WTC11 (cell line): ENCODE data around the gene LRFN2. TPM values are rescaled to one million over a fixed set of nuclear protein-coding genes. Genes with fewer than 3 reads are reported as not detected.

ENCODE experiments used
- ATAC-seq: fragments of 200-7000 bp; cut with Tn5 transposase; 2 replicates; pipeline ENCODE4 v1.10.0; 2021; ENCODE audit warnings: mild to moderate bottlenecking, moderate library complexity
- CTCF ChIA-PET: fragments of 300-600 bp; sonication (Branson Sonifier 250); formaldehyde crosslinking; loops from one replicate; lab custom pipeline; 2021; ENCODE audit warnings: antibody characterized with exemption; lab: Charles Lee
- POLR2A ChIA-PET: fragments of 350-600 bp; sonication (Branson Sonifier 250); formaldehyde crosslinking; loops from one replicate; lab custom pipeline; 2021; ENCODE audit warnings: antibody characterized with exemption; lab: Charles Lee
- DNase-seq: peaks from one replicate; pipeline ENCODE4 v3.0.0; 2021; ENCODE audit warnings: low spot score
- H3K27ac Mint-ChIP-seq: 2 replicates; pipeline ENCODE4 v1.8.0; 2021; ENCODE audit warnings: mixed read lengths
- H3K27me3 Mint-ChIP-seq: 2 replicates; pipeline ENCODE4 v1.8.0; 2021; ENCODE audit warnings: low read depth, mild to moderate bottlenecking, moderate library complexity, mixed read lengths
- H3K36me3 Mint-ChIP-seq: 2 replicates; pipeline ENCODE4 v1.8.0; 2021; ENCODE audit warnings: mixed read lengths
- H3K4me1 Mint-ChIP-seq: 2 replicates; pipeline ENCODE4 v1.8.0; 2022; ENCODE audit warnings: mixed read lengths
- H3K4me3 Mint-ChIP-seq: 2 replicates; pipeline ENCODE4 v1.8.0; 2021; ENCODE audit warnings: mild to moderate bottlenecking, moderate library complexity, mixed read lengths
- H3K9me3 Mint-ChIP-seq: 2 replicates; pipeline ENCODE4 v1.8.0; 2021; ENCODE audit warnings: mixed read lengths
- CDX4 ChIP-seq: fragments of 250-450 bp; sonication (Bioruptor Pico); IDR thresholded peaks from 2 replicates; pipeline ENCODE4 v1.9.0; 2021; ENCODE audit warnings: moderate library complexity, mild to moderate bottlenecking, inconsistent platforms, borderline replicate concordance
- E2F4 ChIP-seq: sonication (generic); formaldehyde crosslinking; IDR thresholded peaks from 2 replicates; pipeline ENCODE4 v1.8.1; 2022; ENCODE audit warnings: low read depth, mild to moderate bottlenecking, moderate library complexity, missing genetic modification reagents, borderline replicate concordance
- E2F5 ChIP-seq: sonication (generic); formaldehyde crosslinking; IDR thresholded peaks from 2 replicates; pipeline ENCODE4 v1.8.1; 2022; ENCODE audit warnings: mild to moderate bottlenecking, moderate library complexity, missing genetic modification reagents
- ERG ChIP-seq: fragments of 250-450 bp; sonication (Bioruptor Pico); IDR thresholded peaks from 2 replicates; pipeline ENCODE4 v1.8.0; 2021; ENCODE audit warnings: mild to moderate bottlenecking
- ESRRA ChIP-seq: sonication (generic); formaldehyde crosslinking; IDR thresholded peaks from 2 replicates; pipeline ENCODE4 v1.8.1; 2022; ENCODE audit warnings: mild to moderate bottlenecking, missing genetic modification reagents, borderline replicate concordance
- GABPB1 ChIP-seq: sonication (generic); formaldehyde crosslinking; IDR thresholded peaks from 2 replicates; pipeline ENCODE4 v1.8.1; 2023; ENCODE audit warnings: mild to moderate bottlenecking, missing genetic modification reagents
- GTF2I ChIP-seq: fragments of 250-450 bp; sonication (Bioruptor Pico); conservative IDR thresholded peaks from 2 replicates; pipeline ENCODE4 v1.4.0; 2021; ENCODE audit warnings: mild to moderate bottlenecking
- IRF1 ChIP-seq: sonication (generic); formaldehyde crosslinking; IDR thresholded peaks from 2 replicates; pipeline ENCODE4 v1.8.0; 2023; ENCODE audit warnings: missing genetic modification reagents
- IRF2 ChIP-seq: sonication (generic); formaldehyde crosslinking; IDR thresholded peaks from 2 replicates; pipeline ENCODE4 v1.8.0; 2022; ENCODE audit warnings: low read depth, missing genetic modification reagents, borderline replicate concordance
- MXD4 ChIP-seq: fragments of 250-450 bp; sonication (Bioruptor Pico); IDR thresholded peaks from 2 replicates; pipeline ENCODE4 v1.8.0; 2021; ENCODE audit warnings: mild to moderate bottlenecking, moderate library complexity, borderline replicate concordance
- NFATC4 ChIP-seq: fragments of 250-450 bp; sonication (Bioruptor Pico); IDR thresholded peaks from 2 replicates; pipeline ENCODE4 v1.9.0; 2021; ENCODE audit warnings: mild to moderate bottlenecking
- NR1H2 ChIP-seq: sonication (generic); formaldehyde crosslinking; IDR thresholded peaks from 2 replicates; pipeline ENCODE4 v1.9.0; 2021; ENCODE audit warnings: mild to moderate bottlenecking, moderate library complexity, missing genetic modification reagents
- NR3C1 ChIP-seq: sonication (generic); formaldehyde crosslinking; conservative IDR thresholded peaks from 2 replicates; pipeline ENCODE4 v1.8.1; 2023; ENCODE audit warnings: low read depth, mild to moderate bottlenecking, missing genetic modification reagents
- PREB ChIP-seq: sonication (generic); formaldehyde crosslinking; IDR thresholded peaks from 2 replicates; pipeline ENCODE4 v1.8.1; 2022; ENCODE audit warnings: mild to moderate bottlenecking, missing genetic modification reagents, moderate library complexity, borderline replicate concordance
- SP1 ChIP-seq: sonication (generic); formaldehyde crosslinking; conservative IDR thresholded peaks from 2 replicates; pipeline ENCODE4 v1.8.1; 2022; ENCODE audit warnings: missing genetic modification reagents
- TEAD1 ChIP-seq: sonication (generic); formaldehyde crosslinking; IDR thresholded peaks from 2 replicates; pipeline ENCODE4 v1.8.0; 2022; ENCODE audit warnings: mild to moderate bottlenecking, missing genetic modification reagents
- USF1 ChIP-seq: sonication (generic); formaldehyde crosslinking; IDR thresholded peaks from 2 replicates; pipeline ENCODE4 v1.8.0; 2022; ENCODE audit warnings: mild to moderate bottlenecking, missing genetic modification reagents
- ZBTB21 ChIP-seq: sonication (generic); formaldehyde crosslinking; IDR thresholded peaks from 2 replicates; pipeline ENCODE4 v1.8.1; 2023; ENCODE audit warnings: mild to moderate bottlenecking, missing genetic modification reagents, borderline replicate concordance
- ZNF138 ChIP-seq: sonication (generic); formaldehyde crosslinking; conservative IDR thresholded peaks from 2 replicates; pipeline ENCODE4 v1.8.1; 2022; ENCODE audit warnings: mild to moderate bottlenecking, moderate library complexity, missing genetic modification reagents
- ZNF263 ChIP-seq: sonication (generic); formaldehyde crosslinking; IDR thresholded peaks from 2 replicates; pipeline ENCODE4 v1.8.1; 2022; ENCODE audit warnings: low read depth, mild to moderate bottlenecking, moderate library complexity, missing genetic modification reagents
- ZNF396 ChIP-seq: fragments of 250-450 bp; sonication (Bioruptor Pico); IDR thresholded peaks from 2 replicates; pipeline ENCODE4 v1.8.0; 2021; ENCODE audit warnings: mild to moderate bottlenecking, moderate library complexity, borderline replicate concordance
- ZNF423 ChIP-seq: fragments of 250-450 bp; sonication (Bioruptor Pico); IDR thresholded peaks from 2 replicates; pipeline ENCODE4 v2.1.2; 2022; ENCODE audit warnings: mild to moderate bottlenecking, moderate library complexity
- ZNF425 ChIP-seq: fragments of 250-450 bp; sonication (Bioruptor Pico); conservative IDR thresholded peaks from 2 replicates; pipeline ENCODE4 v1.9.0; 2021; ENCODE audit warnings: mild to moderate bottlenecking
- total RNA-seq: library from RNA; stranded (reverse); gene quantifications from 3 replicates; pipeline ENCODE4 v1.2.3, GENCODE V29; 2021

Gene LRFN2
- total RNA-seq, 1 experiment from 2014 or later = 1.6 TPM

- Mint-ChIP-seq H3K4me3 (no peak overlapping the region), H3K36me3 (no peaks in the 10 kb centered on the region), H3K9me3 (no peaks in the 10 kb centered on the region), H3K27me3 (no peaks in the 10 kb centered on the region; the same call in none of the 2 replicates), H3K4me1 (no peaks in the 10 kb centered on the region), H3K27ac (no peak overlapping the region)
- CTCF ChIA-PET = no interaction called here
- no peak for DNase-seq
- ATAC-seq = no peak
- TF ChIP-seq ZNF425 (no peak), E2F4 (CRISPR knock-in tag) (no peak), ZNF263 (no peak), ZNF423 (CRISPR knock-in tag) (no peak), GTF2I (CRISPR knock-in tag) (no peak), SP1 (no peak)
- TF ChIP-seq, all 79 proteins: peak for 0
- POLR2A ChIA-PET = no interaction called here
Measured at GRCh38 chr6:40379811-40380210, 207.4 kb downstream of the LRFN2 start.

- H3K36me3 Mint-ChIP-seq = no peaks in the 10 kb centered on the region
- no peak overlapping the region for H3K27ac Mint-ChIP-seq
- no peaks in the 10 kb centered on the region for H3K4me1 Mint-ChIP-seq
- no peaks in the 10 kb centered on the region for H3K9me3 Mint-ChIP-seq
- ATAC-seq (no peak), DNase-seq (no peak)
- TF ChIP-seq MXD4 (CRISPR knock-in tag) = no peak
- TF ChIP-seq CDX4 (CRISPR knock-in tag) = no peak
- TF ChIP-seq USF1 (CRISPR knock-in tag) = no peak
- TF ChIP-seq SP1 = no peak
- no peak for TF ChIP-seq ZNF396 (CRISPR knock-in tag)
- no peak for TF ChIP-seq E2F5 (CRISPR knock-in tag)
- TF ChIP-seq NFATC4 (CRISPR knock-in tag) = no peak
- no peak for TF ChIP-seq ERG (CRISPR knock-in tag)
- no peak for TF ChIP-seq ZNF138 (CRISPR knock-in tag)
- no peak for TF ChIP-seq GABPB1 (CRISPR knock-in tag)
- no peak for TF ChIP-seq ESRRA (CRISPR knock-in tag)
- TF ChIP-seq IRF1 (CRISPR knock-in tag) = no peak
- TF ChIP-seq IRF2 (CRISPR knock-in tag) = no peak
- no peak for TF ChIP-seq NR1H2 (CRISPR knock-in tag)
- no peak for TF ChIP-seq ZBTB21 (CRISPR knock-in tag)
- TF ChIP-seq NR3C1 (CRISPR knock-in tag) = no peak
- no peak for TF ChIP-seq PREB (CRISPR knock-in tag)
- no peak for TF ChIP-seq TEAD1 (CRISPR knock-in tag)
- ChIA-PET POLR2A (no interaction called here), CTCF (no interaction called here)
- no peak overlapping the region for H3K4me3 Mint-ChIP-seq
- no peaks in the 10 kb centered on the region; the same call in 1 of the 2 replicates for H3K27me3 Mint-ChIP-seq
Measured at GRCh38 chr6:40378725-40379074, 208.5 kb downstream of the LRFN2 start.
